NCI-H2196 (cell line): Measurements from ENCODE around the gene BTBD2.
A peak's percentile ranks its signal among the peaks of the same experiment; 100 is the strongest.
"Not testable (repeated sequence)": the region's sequence is repeated elsewhere in the genome, so short reads cannot be mapped to it uniquely, and the experiment has no call there.

ENCODE experiments used
- DNase-seq: peaks from one replicate; lab custom pipeline; 2025; ENCODE audit not compliant: unreplicated experiment; lab: John Stamatoyannopoulos, UW

BTBD2 gene

GRCh38 chr19:2040647-2041432 is 25.3 kb upstream of the BTBD2 start:
- no peak for DNase-seq

GRCh38 chr19:2039959-2040646 is 24.6 kb upstream of the BTBD2 start:
- DNase-seq = no peak

GRCh38 chr19:2039089-2039958 is 23.8 kb upstream of the BTBD2 start:
- DNase-seq = no peak

- no peak for DNase-seq
Observed at GRCh38 chr19:2038284-2039088, 23.0 kb upstream of the BTBD2 start.

GRCh38 chr19:2037651-2038255 is 22.2 kb upstream of the BTBD2 start:
- DNase-seq = no peak

- no peak for DNase-seq
Observed at GRCh38 chr19:2036424-2036823, 20.9 kb upstream of the BTBD2 start.

- DNase-seq = no peak
Observed at GRCh38 chr19:2035590-2035991, 20.1 kb upstream of the BTBD2 start.

GRCh38 chr19:2034729-2035589 is 19.4 kb upstream of the BTBD2 start:
- DNase-seq = peak; percentile 53

- DNase-seq = not testable (repeated sequence)
Observed at GRCh38 chr19:2034253-2034652, 18.7 kb upstream of the BTBD2 start.

GRCh38 chr19:2033825-2034159 is 18.3 kb upstream of the BTBD2 start:
- no peak for DNase-seq

- DNase-seq = no peak
Observed at GRCh38 chr19:2033115-2033824, 17.8 kb upstream of the BTBD2 start.

- DNase-seq = peak; percentile 96
Observed at GRCh38 chr19:2032296-2032941, 16.9 kb upstream of the BTBD2 start.

- DNase-seq = no peak
Observed at GRCh38 chr19:2027361-2027760, 11.8 kb upstream of the BTBD2 start.

- DNase-seq = no peak
Observed at GRCh38 chr19:2026770-2027169, 11.3 kb upstream of the BTBD2 start.

GRCh38 chr19:2022289-2022688 is 6.8 kb upstream of the BTBD2 start:
- DNase-seq = no peak

GRCh38 chr19:2021453-2022140 is 6.1 kb upstream of the BTBD2 start:
- DNase-seq = no peak

GRCh38 chr19:2018752-2019151 is 3.2 kb upstream of the BTBD2 start:
- no peak for DNase-seq
